Stimulated activated CD4-positive, alpha-beta T cell treated with anti-CD3 and anti-CD28 coated beads, TNF-alpha, amount 100 ng/mL, for 1 hour (primary cell): ENCODE measurements around the gene RAB3A.

ENCODE experiments used
- DNase-seq, 3 donors: peaks; one replicate each; pipeline ENCODE4 v3.0.0-alpha.2; 2020; ENCODE audit warnings: low read depth in 3 of 3, low spot score in 1 of 3

Gene RAB3A

GRCh38 chr19:18202397-18202777 lies 1.5 kb downstream of the RAB3A start:
- DNase-seq = no peak

- DNase-seq = no peak
Measured at GRCh38 chr19:18198374-18198773, 5.5 kb downstream of the RAB3A start.

- DNase-seq = no peak
Measured at GRCh38 chr19:18197941-18198340, 5.9 kb downstream of the RAB3A start.

GRCh38 chr19:18197306-18197705 lies 6.5 kb downstream of the RAB3A start:
- DNase-seq = no peak

- no peak for DNase-seq
Measured at GRCh38 chr19:18196511-18196845, 7.4 kb downstream of the RAB3A start.

GRCh38 chr19:18194554-18195238 lies 9.1 kb downstream of the RAB3A start:
- peak in 1 of 3 donors; percentile 15 for DNase-seq

- no peak for DNase-seq
Measured at GRCh38 chr19:18194181-18194530, 9.7 kb downstream of the RAB3A start.

GRCh38 chr19:18193388-18194180 lies 10.3 kb downstream of the RAB3A start:
- no peak for DNase-seq

- DNase-seq = peak; percentile 89 to 97 (median 94)
Measured at GRCh38 chr19:18192673-18193387, 11.0 kb downstream of the RAB3A start, which contains the start of gene MPV17L2. MPV17L2 (plus strand) TSS chr19:18193218; CDS start chr19:18193282, 64 bp downstream.

GRCh38 chr19:18191640-18192062 lies 12.2 kb downstream of the RAB3A start:
- no peak for DNase-seq

GRCh38 chr19:18190278-18190677 lies 13.6 kb downstream of the RAB3A start:
- no peak for DNase-seq

GRCh38 chr19:18185538-18185937 lies 18.3 kb downstream of the RAB3A start:
- no peak for DNase-seq

GRCh38 chr19:18183529-18183928 lies 20.3 kb downstream of the RAB3A start:
- DNase-seq = no peak

- no peak for DNase-seq
Measured at GRCh38 chr19:18179957-18180356, 23.9 kb downstream of the RAB3A start.

- no peak for DNase-seq
Measured at GRCh38 chr19:18176367-18177310, 27.2 kb downstream of the RAB3A start.

GRCh38 chr19:18174983-18175382 lies 28.9 kb downstream of the RAB3A start:
- DNase-seq = no peak

GRCh38 chr19:18173572-18174288 lies 30.1 kb downstream of the RAB3A start, which contains the start of gene IFI30:
IFI30 (plus strand) TSS chr19:18173813; CDS start chr19:18173842, 29 bp downstream.
- DNase-seq = peak in 2 of 3 donors; percentile 29 to 45

- DNase-seq = no peak
Measured at GRCh38 chr19:18173054-18173571, 30.7 kb downstream of the RAB3A start.

- no peak for DNase-seq
Measured at GRCh38 chr19:18172331-18173053, 31.4 kb downstream of the RAB3A start.
